Heart left ventricle (tissue), 16 donors: ENCODE results near the gene EPB41. TPM values are rescaled to one million over a fixed set of nuclear protein-coding genes. Genes with fewer than 3 reads are reported as not detected.
"Not testable (repeated sequence)": the region's sequence is repeated elsewhere in the genome, so short reads cannot be mapped to it uniquely, and the experiment has no call there.

Source experiments
- ATAC-seq, 4 donors: fragments of 200-7000 bp; cut with Tn5 transposase; one replicate each; pipeline ENCODE4 v1.9.1; 2020 to 2022; ENCODE audit warnings: moderate library complexity in 4 of 4, mild to moderate bottlenecking in 3 of 4, moderate number of reproducible peaks in 1 of 4
- DNase-seq, 5 donors: peaks; one replicate each; pipeline ENCODE4 v3.0.0-alpha.2; 2020
- H3K27ac ChIP-seq, 12 donors: fragments of 200-600 bp; sonication (generic) in 4 of 12; one replicate each; pipeline versions ENCODE4 v1.5.0 to v1.8.0; 2016 to 2022; ENCODE audit warnings: mild to moderate bottlenecking in 2 of 12
- H3K27me3 ChIP-seq, 9 donors: fragments of 200-600 bp; sonication (generic) in 2 of 9; one replicate each; pipeline versions ENCODE4 v1.5.1 to v1.8.0; 2016 to 2022; ENCODE audit warnings: mild to moderate bottlenecking in 3 of 9
- H3K36me3 ChIP-seq, 9 donors: fragments of 200-600 bp; sonication (generic) in 2 of 9; one replicate each; pipeline versions ENCODE4 v1.5.0 to v1.8.0; 2018 to 2022; ENCODE audit warnings: mild to moderate bottlenecking in 2 of 9
- H3K4me1 ChIP-seq, 12 donors: fragments of 200-600 bp; sonication (generic) in 4 of 12; one replicate each; pipeline versions ENCODE4 v1.5.0 to v1.8.0; 2016 to 2022; ENCODE audit warnings: mild to moderate bottlenecking in 3 of 12
- H3K4me3 ChIP-seq, 12 donors: fragments of 200-600 bp; sonication (generic) in 4 of 12; one replicate each; pipeline versions ENCODE4 v1.5.0 to v1.8.0; 2017 to 2022; ENCODE audit warnings: mild to moderate bottlenecking in 9 of 12, moderate library complexity in 4 of 12
- H3K9me3 ChIP-seq, 12 donors: fragments of 200-600 bp; sonication (generic) in 4 of 12; one replicate each; pipeline versions ENCODE4 v1.5.0 to v1.8.0; 2016 to 2022; ENCODE audit warnings: mild to moderate bottlenecking in 1 of 12
- POLR2A ChIP-seq, 2 donors: fragments of 450-650 bp; IDR thresholded peaks; one replicate each; pipeline ENCODE4 v1.6.1; 2017; ENCODE audit warnings: antibody characterized with exemption in 2 of 2, mild to moderate bottlenecking in 2 of 2, moderate library complexity in 2 of 2
- WGBS, 4 donors: extraction: QIAGEN DNeasy Blood & Tissue Kit in 2 of 4; methylation state at CpG; one replicate each; pipeline versions ENCODE4 v1.1.5 to v1.1.7; 2013 to 2018; 5-methylcytosine and 5-hydroxymethylcytosine counted together
- intact Hi-C, 10 donors: fragments of 100-400 bp; cut with DNase I; formaldehyde crosslinking; loops; one replicate each; pipeline versions ENCODE4 v1.11.1 to v1.14.2; 2022
- polyA plus RNA-seq, 2 donors: library from polyadenylated mRNA; stranded (reverse); fragments of 200-250 nt; gene quantifications; one replicate each; pipeline ENCODE4 v1.2.3, GENCODE V29; 2013
- total RNA-seq, 9 donors: library from RNA; depleted of rRNA in 2 of 9; stranded (reverse); fragments of >200 nt in 2 of 9; fragmentation: NEBNext Ultra II Directional in 3 of 9; extraction: Animal tissue kit (Norgen Biotek cat#: 25700) in 3 of 9; gene quantifications; one replicate each; pipeline versions ENCODE4 v1.1.0 to v1.2.4, GENCODE V29; 2016 to 2023
- TF ChIP-seq, protein P1 (sequence below), 12 donors: fragments of 200-600 bp; sonication (generic) in 4 of 12; IDR thresholded peaks; one replicate each; pipeline versions ENCODE4 v1.5.0 to v1.8.0; 2018 to 2022; ENCODE audit warnings: antibody characterized with exemption in 12 of 12, mild to moderate bottlenecking in 5 of 12
- donor health status: ischemic (EF 13 %, LVEDD 7.1; RV severe dilation, severe dysfunction).
- donor health status: healthy with polysubstance abuse.
- donor health status: DM: no; HTN: yes; CAD: no.
- donor health status: DM: no; HTN: no; CAD: no.
- donor health status: ischemic (EF 25% LVEDD 6.9; RV normal size, moderate dysfunction).
- donor health status: ischemic (EF 25% LVEDD 5.7; RV mildly dilated, moderate dysfunction).
- donor health status: healthy.
- donor health status: DM: yes; HTN: yes; CAD: no.
- donor health status: ischemic (EF 35%, LVEDD 5.7; RV mildly dilated, moderate dysfunction).
- donor health status: nonischemic (EF 11% LVEDD 7.7; RV severe dilation, severe dysfunction).
- donor health status: DM: yes; HTN: yes; CAD: no.
- donor health status: PGD.
- donor health status: ischemic (EF 29% LVEDD 5.4; RV normal size, mild dysfunction).
- donor health status: nonischemic (EF 23%, LVEDD 6.1; RV moderate dilation, normal function).

Gene EPB41
- total and polyA plus RNA-seq, 11 donors = 7.8 to 34.4 (median 20.1) TPM

DNA sequence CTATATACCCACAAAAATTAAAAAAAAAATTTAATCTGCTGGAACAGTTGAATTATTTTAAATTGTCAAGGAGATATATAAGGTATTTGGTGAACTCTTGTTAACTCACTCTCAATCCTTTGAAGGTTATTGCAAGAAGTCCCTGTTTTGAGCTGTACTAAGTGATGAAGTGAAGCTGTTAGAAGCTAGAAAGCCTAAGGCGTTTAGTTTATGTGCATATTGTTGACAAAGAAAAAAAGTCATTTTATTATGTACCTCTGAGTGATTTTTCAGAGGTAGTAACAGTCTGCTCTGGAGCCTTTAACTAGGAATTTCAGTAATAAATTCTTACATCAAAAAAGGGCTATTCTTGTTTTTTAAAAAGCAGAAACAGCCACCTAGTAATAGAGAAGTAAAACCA lies 149.7 kb downstream of the EPB41 start:
- peaks cover 0 to 8% (median 0%) of the 10 kb centered on the region in 12 donors for H3K4me1 ChIP-seq
- TF ChIP-seq POLR2A (IDR thresholded peaks at IDR 0.05) = no peak
- TF ChIP-seq, protein P1, sequence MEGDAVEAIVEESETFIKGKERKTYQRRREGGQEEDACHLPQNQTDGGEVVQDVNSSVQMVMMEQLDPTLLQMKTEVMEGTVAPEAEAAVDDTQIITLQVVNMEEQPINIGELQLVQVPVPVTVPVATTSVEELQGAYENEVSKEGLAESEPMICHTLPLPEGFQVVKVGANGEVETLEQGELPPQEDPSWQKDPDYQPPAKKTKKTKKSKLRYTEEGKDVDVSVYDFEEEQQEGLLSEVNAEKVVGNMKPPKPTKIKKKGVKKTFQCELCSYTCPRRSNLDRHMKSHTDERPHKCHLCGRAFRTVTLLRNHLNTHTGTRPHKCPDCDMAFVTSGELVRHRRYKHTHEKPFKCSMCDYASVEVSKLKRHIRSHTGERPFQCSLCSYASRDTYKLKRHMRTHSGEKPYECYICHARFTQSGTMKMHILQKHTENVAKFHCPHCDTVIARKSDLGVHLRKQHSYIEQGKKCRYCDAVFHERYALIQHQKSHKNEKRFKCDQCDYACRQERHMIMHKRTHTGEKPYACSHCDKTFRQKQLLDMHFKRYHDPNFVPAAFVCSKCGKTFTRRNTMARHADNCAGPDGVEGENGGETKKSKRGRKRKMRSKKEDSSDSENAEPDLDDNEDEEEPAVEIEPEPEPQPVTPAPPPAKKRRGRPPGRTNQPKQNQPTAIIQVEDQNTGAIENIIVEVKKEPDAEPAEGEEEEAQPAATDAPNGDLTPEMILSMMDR (IDR thresholded peaks at IDR 0.05) = no peak
- no peak overlapping the region for H3K4me3 ChIP-seq
- DNase-seq = no peak
- intact Hi-C loops = no loop called here
- 80 to 88% (median 84%) methylated on average over 1 of the region's 1 CpG for WGBS, 4 donors
- H3K27me3 ChIP-seq = no peaks in the 10 kb centered on the region
- no peak for ATAC-seq
- peaks cover 0 to 38% (median 4%) of the 10 kb centered on the region in 9 donors for H3K36me3 ChIP-seq
- no peak overlapping the region for H3K27ac ChIP-seq
- H3K9me3 ChIP-seq = no peaks in the 10 kb centered on the region

DNA sequence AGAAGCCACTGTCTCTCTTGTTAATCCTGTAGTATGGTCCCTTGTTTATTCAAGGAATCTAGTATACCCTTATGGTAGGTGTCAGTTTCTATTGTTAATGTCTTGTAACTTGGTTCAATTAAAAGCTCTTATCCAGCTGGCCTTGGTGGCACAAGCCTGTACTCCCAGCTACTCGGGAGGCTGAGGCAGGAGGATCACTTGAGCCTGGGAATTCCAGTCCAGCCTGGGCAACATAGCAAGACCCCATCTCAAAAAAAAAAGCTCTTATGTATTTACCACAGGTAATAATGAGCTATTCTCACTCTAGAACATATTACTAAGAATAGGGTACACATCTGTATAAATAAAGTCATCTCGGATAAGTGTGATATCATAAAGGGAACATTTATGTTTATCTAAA lies 162.8 kb downstream of the EPB41 start:
- Histone ChIP-seq H3K4me3 (no peak overlapping the region), H3K4me1 (no peaks in the 10 kb centered on the region), H3K27me3 (no peaks in the 10 kb centered on the region), H3K36me3 (peaks cover 0 to 9% (median 2%) of the 10 kb centered on the region in 9 donors), H3K9me3 (no peaks in the 10 kb centered on the region), H3K27ac (no peak overlapping the region)
- no peak for DNase-seq
- intact Hi-C loops = no loop called here
- no peak for ATAC-seq
- WGBS, 4 donors = 90 to 96% (median 92%) methylated on average over 2 of the region's 2 CpGs
- TF ChIP-seq, protein P1 (IDR thresholded peaks at IDR 0.05) = no peak
- TF ChIP-seq POLR2A (IDR thresholded peaks at IDR 0.05) = no peak

DNA sequence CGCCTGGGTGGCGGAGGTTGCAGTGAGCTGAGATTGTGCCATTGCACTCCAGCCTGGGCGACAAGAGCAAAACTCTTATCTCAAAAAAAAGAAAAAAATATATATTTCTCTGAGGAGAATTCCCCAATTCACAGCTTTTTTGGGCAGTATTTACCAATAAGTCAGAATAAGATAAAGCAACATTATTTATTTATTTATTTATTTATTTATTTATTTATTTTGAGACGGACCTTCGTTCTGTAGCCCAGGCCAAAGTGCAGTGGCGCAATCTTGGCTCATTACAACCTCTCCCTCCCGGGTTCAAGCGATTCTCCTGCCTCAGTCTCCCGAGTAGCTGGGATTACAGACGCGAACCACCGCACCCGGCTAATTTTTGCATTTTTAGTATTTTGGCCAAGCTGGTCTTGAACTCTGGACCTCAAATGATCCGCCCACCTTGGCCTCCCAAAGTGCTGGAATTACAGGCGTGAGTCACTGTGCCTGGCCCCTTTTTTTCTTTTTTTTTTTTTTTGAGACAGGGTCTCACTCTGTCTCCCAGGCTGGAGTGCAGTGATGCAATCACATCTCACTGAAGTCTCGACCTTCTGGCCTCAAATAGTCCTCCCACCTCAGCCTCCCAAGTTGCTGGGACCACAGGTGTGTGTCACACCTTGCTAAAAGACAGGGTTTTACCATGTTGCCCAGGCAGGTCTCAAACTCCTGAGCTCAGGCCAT lies 165.7 kb downstream of the EPB41 start:
- DNase-seq, intact Hi-C loops, ATAC-seq, H3K9me3 ChIP-seq, H3K4me1 ChIP-seq, H3K4me3 ChIP-seq, H3K36me3 ChIP-seq, H3K27me3 ChIP-seq: not testable (repeated sequence)
- peak overlapping the region in 1 of 12 donors; percentile 74 for H3K27ac ChIP-seq
- 90 to 94% (median 93%) methylated on average over 16 of the region's 16 CpGs for WGBS, 4 donors

DNA sequence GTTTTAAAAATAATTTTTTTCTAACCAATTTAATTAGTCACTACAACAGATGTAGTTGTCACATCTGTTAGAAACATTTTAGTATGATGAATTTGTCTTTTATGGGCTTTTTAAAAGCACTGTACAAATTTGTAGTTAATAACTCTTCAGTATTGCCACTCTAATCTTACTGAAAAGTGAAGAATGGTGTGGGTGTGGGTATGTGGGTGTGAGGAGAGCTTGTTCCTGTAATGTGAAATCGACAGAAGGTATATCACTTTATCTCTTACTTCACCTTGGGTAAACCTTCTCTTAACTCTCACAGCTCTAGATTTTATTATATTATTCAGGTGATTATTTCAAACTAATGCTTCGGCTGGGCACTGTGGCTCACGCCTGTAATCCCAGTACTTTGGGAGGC lies 166.8 kb downstream of the EPB41 start:
- no peak for ATAC-seq
- H3K27ac ChIP-seq = peak overlapping the region in 1 of 12 donors; percentile 74
- no peak overlapping the region for H3K4me3 ChIP-seq
- no peaks in the 10 kb centered on the region for H3K4me1 ChIP-seq
- no peaks in the 10 kb centered on the region for H3K27me3 ChIP-seq
- peaks cover 0 to 2% (median 0%) of the 10 kb centered on the region in 9 donors for H3K36me3 ChIP-seq
- WGBS, 4 donors = 83 to 88% (median 85%) methylated on average over 3 of the region's 3 CpGs
- TF ChIP-seq, protein P1 (IDR thresholded peaks at IDR 0.05) = no peak
- no peak for TF ChIP-seq POLR2A (IDR thresholded peaks at IDR 0.05)
- intact Hi-C loops = no loop called here
- no peaks in the 10 kb centered on the region for H3K9me3 ChIP-seq
- DNase-seq = no peak

DNA sequence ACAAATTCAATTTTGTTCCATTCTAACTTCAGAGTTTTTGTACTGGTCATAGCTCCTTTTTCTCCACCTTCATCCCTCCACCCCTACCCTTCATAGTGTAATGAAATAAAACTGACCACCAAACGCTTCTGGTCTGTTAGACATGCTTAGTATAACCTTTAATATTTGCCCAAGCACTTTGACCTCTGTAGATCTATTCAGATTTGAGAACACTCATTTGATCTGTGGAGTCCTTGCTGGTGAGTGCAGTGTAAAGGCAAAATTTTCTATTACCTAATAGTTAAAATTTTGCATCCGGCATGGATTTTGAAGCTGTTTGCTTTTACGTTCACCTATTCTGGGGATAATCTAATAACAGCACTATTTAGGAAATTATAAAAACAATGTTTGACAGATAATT lies 168.2 kb downstream of the EPB41 start:
- Histone ChIP-seq H3K36me3 (peaks cover 0 to 2% (median 0%) of the 10 kb centered on the region in 9 donors), H3K27ac (peak overlapping the region in 1 of 12 donors; percentile 74), H3K4me3 (no peak overlapping the region), H3K9me3 (no peaks in the 10 kb centered on the region), H3K27me3 (no peaks in the 10 kb centered on the region), H3K4me1 (no peaks in the 10 kb centered on the region)
- no peak for DNase-seq
- no peak for ATAC-seq
- intact Hi-C loops = no loop called here
- 87 to 93% (median 89%) methylated on average over 3 of the region's 3 CpGs for WGBS, 4 donors
- TF ChIP-seq, protein P1 (IDR thresholded peaks at IDR 0.05) = no peak
- no peak for TF ChIP-seq POLR2A (IDR thresholded peaks at IDR 0.05)
